SK-N-SH (cell line): ENCODE measurements around the gene MRPL51. TPM values are rescaled to one million over a fixed set of nuclear protein-coding genes. Genes with fewer than 3 reads are reported as not detected.

ENCODE experiments used
- CTCF ChIA-PET: fragments of 300-600, 350-600 bp; formaldehyde crosslinking; extraction: SDS; loops from one replicate; lab custom pipeline; 2021; lab: Yijun Ruan, JAX
- POLR2A ChIA-PET: fragments of 350-600 bp; sonication (Branson Sonifier 250); formaldehyde crosslinking; extraction: SDS; loops from one replicate; lab custom pipeline; 2020; ENCODE audit warnings: antibody characterized with exemption, inconsistent platforms; lab: Yijun Ruan, JAX
- DNase-seq: peaks from one replicate; pipeline ENCODE4 v3.0.0; 2012
- H2AFZ ChIP-seq: fragments of 200-600 bp; sonication (generic); 2 replicates; pipeline ENCODE4 v1.8.1; 2016; ENCODE audit warnings: antibody characterized with exemption, mild to moderate bottlenecking, low read depth
- H3F3A ChIP-seq: fragments of 200-600 bp; sonication (generic); replicated peaks from 2 replicates; pipeline ENCODE3; 2016; ENCODE audit warnings: antibody characterized with exemption, mild to moderate bottlenecking; ENCODE audit not compliant: insufficient read depth
- H3K27ac ChIP-seq, 2 experiments: fragments of 200-500 bp in 1 of 2; fragments of 200-600 bp in 1 of 2; sonication (Bioruptor generic) in 1 of 2; sonication (generic), shearing (Covaris generic) in 1 of 2; 2 replicates each; pipeline versions ENCODE4 v1.5.1 to v1.6.1; 2014 to 2016; ENCODE audit warnings: low read depth in 2 of 2, inconsistent platforms in 1 of 2, low read length in 1 of 2, mild to moderate bottlenecking in 1 of 2, mixed read lengths in 1 of 2
- H3K27me3 ChIP-seq: fragments of 200-600 bp; sonication (generic), shearing (Covaris generic); 2 replicates; pipeline ENCODE4 v1.6.1; 2016; ENCODE audit warnings: mixed run types; ENCODE audit not compliant: insufficient read depth
- H3K36me3 ChIP-seq, 2 experiments: fragments of 200-500 bp in 1 of 2; fragments of 200-600 bp in 1 of 2; sonication (Bioruptor generic) in 1 of 2; sonication (generic) in 1 of 2; replicated peaks in 1 of 2; 2 replicates each; pipeline versions ENCODE3 to v1.5.1; 2014 to 2016; ENCODE audit warnings: low read length in 1 of 2, mild to moderate bottlenecking in 1 of 2; ENCODE audit not compliant: insufficient read depth in 2 of 2, control insufficient read depth in 1 of 2
- H3K4me1 ChIP-seq, 2 experiments: fragments of 200-500 bp in 1 of 2; fragments of 200-600 bp in 1 of 2; sonication (Bioruptor generic) in 1 of 2; sonication (generic), shearing (Covaris generic) in 1 of 2; 2 replicates each; pipeline versions ENCODE4 v1.5.1 to v1.6.1; 2014 to 2016; ENCODE audit warnings: low read depth in 1 of 2, low read length in 1 of 2, mixed run types in 1 of 2; ENCODE audit not compliant: insufficient read depth in 2 of 2, control insufficient read depth in 1 of 2
- H3K4me2 ChIP-seq: fragments of 200-600 bp; sonication (generic), shearing (Covaris generic); 2 replicates; pipeline ENCODE4 v1.6.1; 2017; ENCODE audit warnings: mixed run types
- H3K4me3 ChIP-seq, 2 experiments: fragments of 200-500 bp in 1 of 2; fragments of 200-600 bp in 1 of 2; sonication (Bioruptor generic) in 1 of 2; sonication (generic), shearing (Covaris generic) in 1 of 2; 2 replicates each; pipeline versions ENCODE4 v1.5.1 to v1.8.1; 2014 to 2016; ENCODE audit warnings: low read depth in 2 of 2, inconsistent platforms in 1 of 2, low read length in 1 of 2, mild to moderate bottlenecking in 1 of 2, mixed read lengths in 1 of 2, moderate library complexity in 1 of 2
- H3K79me2 ChIP-seq: fragments of 200-600 bp; sonication (generic); 2 replicates; pipeline ENCODE4 v1.8.1; 2017; ENCODE audit warnings: mild to moderate bottlenecking; ENCODE audit not compliant: insufficient read depth
- H3K9ac ChIP-seq: fragments of 200-600 bp; sonication (generic); 2 replicates; pipeline ENCODE4 v1.6.1; 2017; ENCODE audit warnings: mixed run types
- H3K9me2 ChIP-seq: fragments of 200-600 bp; sonication (generic); 2 replicates; pipeline ENCODE4 v1.6.1; 2017; ENCODE audit warnings: mixed run types
- H3K9me3 ChIP-seq: fragments of 200-600 bp; sonication (generic); 2 replicates; pipeline ENCODE4 v1.6.1; 2017; ENCODE audit warnings: mixed run types, mild to moderate bottlenecking, moderate library complexity
- H4K20me1 ChIP-seq: fragments of 200-600 bp; sonication (generic); 2 replicates; pipeline ENCODE4 v1.6.1; 2017; ENCODE audit warnings: mild to moderate bottlenecking, mixed run types; ENCODE audit not compliant: insufficient read depth
- FOSL2 ChIP-seq: IDR thresholded peaks from 2 replicates; pipeline ENCODE4 v1.4.0; 2012; ENCODE audit warnings: low read depth, mild to moderate bottlenecking, moderate library complexity, borderline replicate concordance
- FOXM1 ChIP-seq: IDR thresholded peaks from 2 replicates; pipeline ENCODE4 v1.4.0; 2012; ENCODE audit warnings: low read depth, mild to moderate bottlenecking
- GATA2 ChIP-seq: sonication (generic); formaldehyde crosslinking; IDR thresholded peaks from 2 replicates; pipeline ENCODE4 v1.5.0; 2020; ENCODE audit warnings: mild to moderate bottlenecking, missing genetic modification reagents
- JUND ChIP-seq: IDR thresholded peaks from 2 replicates; pipeline ENCODE4 v1.4.0; 2012
- MXI1 ChIP-seq: IDR thresholded peaks from 2 replicates; pipeline ENCODE4 v1.6.1; 2012; ENCODE audit warnings: mild to moderate bottlenecking, low read depth, low read length, improper control_type of control experiment
- NFIC ChIP-seq: IDR thresholded peaks from 2 replicates; pipeline ENCODE4 v1.4.0; 2012; ENCODE audit warnings: borderline replicate concordance
- NRF1 ChIP-seq: IDR thresholded peaks from 2 replicates; pipeline ENCODE4 v1.6.1; 2012; ENCODE audit warnings: low read depth, mild to moderate bottlenecking, low read length
- RAD21 ChIP-seq: IDR thresholded peaks from 2 replicates; pipeline ENCODE4 v1.6.1; 2012; ENCODE audit warnings: mild to moderate bottlenecking, low read length
- RCOR1 ChIP-seq: fragments of 150-350 bp; IDR thresholded peaks from 2 replicates; pipeline ENCODE4 v1.6.1; 2017; ENCODE audit warnings: antibody characterized with exemption, low read length
- RFX5 ChIP-seq: IDR thresholded peaks from 2 replicates; pipeline ENCODE4 v1.6.1; 2012; ENCODE audit warnings: mild to moderate bottlenecking, improper control_type of control experiment, low read length
- TEAD4 ChIP-seq: IDR thresholded peaks from 2 replicates; pipeline ENCODE4 v1.4.0; 2012; ENCODE audit warnings: mild to moderate bottlenecking, borderline replicate concordance; ENCODE audit not compliant: insufficient read depth
- USF1 ChIP-seq: IDR thresholded peaks from 2 replicates; pipeline ENCODE4 v1.4.0; 2012; ENCODE audit warnings: low read depth, borderline replicate concordance
- YY1 ChIP-seq: IDR thresholded peaks from 2 replicates; pipeline ENCODE4 v1.4.0; 2012; ENCODE audit warnings: low read depth, mild to moderate bottlenecking
- WGBS: methylation state at CpG from one replicate; pipeline ENCODE4 v1.1.6; 2017; ENCODE audit warnings: low lambda C conversion rate; 5-methylcytosine and 5-hydroxymethylcytosine counted together
- polyA plus RNA-seq, 3 experiments: library from polyadenylated mRNA; depleted of rRNA; stranded (reverse); fragments of >200 nt; gene quantifications; 2 replicates each; pipeline ENCODE4 v1.2.3, GENCODE V29; 2012
- TF ChIP-seq, protein P1 (sequence below): IDR thresholded peaks from 2 replicates; pipeline ENCODE4 v1.4.0; 2012; ENCODE audit warnings: low read depth
- TF ChIP-seq, protein P2 (sequence below): IDR thresholded peaks from 2 replicates; pipeline ENCODE4; 2012

The MRPL51 gene
- polyA plus RNA-seq, 1 of the 3 experiments (the other 2 are of a cell fraction): 189 TPM

GRCh38 chr12:6442836-6443235, 50.2 kb downstream of the MRPL51 start:
- Histone ChIP-seq H3K27me3 (no peaks in the 10 kb centered on the region), H3K27ac (no peak overlapping the region), H3K36me3 (no peaks in the 10 kb centered on the region), H3K4me1 (no peaks in the 10 kb centered on the region), H3K4me3 (no peak overlapping the region), H3K9me3 (no peaks in the 10 kb centered on the region), H3K79me2 (no peaks in the 10 kb centered on the region), H3K9me2 (no peaks in the 10 kb centered on the region), H3K9ac (no peak overlapping the region), H3F3A (no peaks in the 10 kb centered on the region), H4K20me1 (no peaks in the 10 kb centered on the region), H3K4me2 (no peak overlapping the region), H2AFZ (no peak overlapping the region)
- DNase-seq: no peak
- ChIA-PET CTCF (interaction anchor here (0.7 to 2.5 kb wide), 4 partner anchors 16 to 111 kb away, joined by 3 to 14 read pairs (median 4); no protein-coding TSS in a partner anchor), POLR2A (interaction anchor here (1.7 kb wide), 1 partner anchor 9 kb away, joined by 4 read pairs; the partner anchor contains the start of gene TAPBPL)
- 84% methylated on average over 9 of the region's 9 CpGs for WGBS
- no peak for TF ChIP-seq MXI1
- no peak for TF ChIP-seq YY1
- no peak for TF ChIP-seq NRF1
- no peak for TF ChIP-seq NFIC
- TF ChIP-seq, protein P1, sequence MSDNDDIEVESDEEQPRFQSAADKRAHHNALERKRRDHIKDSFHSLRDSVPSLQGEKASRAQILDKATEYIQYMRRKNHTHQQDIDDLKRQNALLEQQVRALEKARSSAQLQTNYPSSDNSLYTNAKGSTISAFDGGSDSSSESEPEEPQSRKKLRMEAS: no peak
- TF ChIP-seq, protein P2, sequence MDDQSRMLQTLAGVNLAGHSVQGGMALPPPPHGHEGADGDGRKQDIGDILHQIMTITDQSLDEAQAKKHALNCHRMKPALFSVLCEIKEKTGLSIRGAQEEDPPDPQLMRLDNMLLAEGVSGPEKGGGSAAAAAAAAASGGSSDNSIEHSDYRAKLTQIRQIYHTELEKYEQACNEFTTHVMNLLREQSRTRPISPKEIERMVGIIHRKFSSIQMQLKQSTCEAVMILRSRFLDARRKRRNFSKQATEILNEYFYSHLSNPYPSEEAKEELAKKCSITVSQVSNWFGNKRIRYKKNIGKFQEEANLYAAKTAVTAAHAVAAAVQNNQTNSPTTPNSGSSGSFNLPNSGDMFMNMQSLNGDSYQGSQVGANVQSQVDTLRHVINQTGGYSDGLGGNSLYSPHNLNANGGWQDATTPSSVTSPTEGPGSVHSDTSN: no peak
- no peak for TF ChIP-seq RCOR1
- no peak for TF ChIP-seq GATA2 (CRISPR knock-in tag)
- TF ChIP-seq TEAD4: no peak
- no peak for TF ChIP-seq RAD21
- TF ChIP-seq RFX5: no peak
- no peak for TF ChIP-seq FOSL2
- TF ChIP-seq USF1: no peak
- TF ChIP-seq JUND: no peak
- no peak for TF ChIP-seq FOXM1

Other genes with a start within 250 kb of the MRPL51 start
- 0.15 and 0.20 TPM in 2 replicates for gene PLEKHG6, start 182.6 kb downstream of the MRPL51 start, polyA plus RNA-seq (2012; rRNA removed)
- 68.3 and 92.9 TPM in 2 replicates for gene TNFRSF1A, start 151.2 kb downstream of the MRPL51 start, polyA plus RNA-seq (2012; rRNA removed)
- 0.71 and 1.6 TPM in 2 replicates for gene SCNN1A, start 117.7 kb downstream of the MRPL51 start, polyA plus RNA-seq (2012; rRNA removed)
- 0.10 and 0.12 TPM in 2 replicates for gene LTBR, start 109.1 kb downstream of the MRPL51 start, polyA plus RNA-seq (2012; rRNA removed)
- gene CD27, start 48.3 kb downstream of the MRPL51 start, polyA plus RNA-seq (2012; rRNA removed): not detected in 2 replicates
- 24.1 and 26.0 TPM in 2 replicates for gene TAPBPL, start 41.2 kb downstream of the MRPL51 start, polyA plus RNA-seq (2012; rRNA removed)
- 36.8 and 48.9 TPM in 2 replicates for gene VAMP1, start 22.6 kb downstream of the MRPL51 start, polyA plus RNA-seq (2012; rRNA removed)
- 39.8 and 46.9 TPM in 2 replicates for gene NCAPD2, start 840 bp upstream of the MRPL51 start, polyA plus RNA-seq (2012; rRNA removed)
- gene GAPDH, start 41.3 kb upstream of the MRPL51 start, polyA plus RNA-seq (2012; rRNA removed): 7,875 and 8,077 TPM in 2 replicates
- gene IFFO1, start 62.8 kb upstream of the MRPL51 start, polyA plus RNA-seq (2012; rRNA removed): 50.1 and 50.6 TPM in 2 replicates
- 64.5 and 76.2 TPM in 2 replicates for gene NOP2, start 75.0 kb upstream of the MRPL51 start, polyA plus RNA-seq (2012; rRNA removed)
- gene CHD4, start 114.1 kb upstream of the MRPL51 start, polyA plus RNA-seq (2012; rRNA removed): 85.5 and 90.5 TPM in 2 replicates
- 0.03 and 0.05 TPM in 2 replicates for gene LPAR5, start 142.7 kb upstream of the MRPL51 start, polyA plus RNA-seq (2012; rRNA removed)
- gene ACRBP, start 154.2 kb upstream of the MRPL51 start, polyA plus RNA-seq (2012; rRNA removed): 0.71 and 0.88 TPM in 2 replicates
- 96.5 and 163 TPM in 2 replicates for gene ING4, start 169.9 kb upstream of the MRPL51 start, polyA plus RNA-seq (2012; rRNA removed)
- gene ZNF384, start 196.1 kb upstream of the MRPL51 start, polyA plus RNA-seq (2012; rRNA removed): 64.9 and 80.4 TPM in 2 replicates
- 5.9 and 9.9 TPM in 2 replicates for gene PIANP, start 207.6 kb upstream of the MRPL51 start, polyA plus RNA-seq (2012; rRNA removed)
- 191 and 231 TPM in 2 replicates for gene COPS7A, start 230.8 kb upstream of the MRPL51 start, polyA plus RNA-seq (2012; rRNA removed)